Measurements from ENCODE around the gene DOCK3.

DNA sequence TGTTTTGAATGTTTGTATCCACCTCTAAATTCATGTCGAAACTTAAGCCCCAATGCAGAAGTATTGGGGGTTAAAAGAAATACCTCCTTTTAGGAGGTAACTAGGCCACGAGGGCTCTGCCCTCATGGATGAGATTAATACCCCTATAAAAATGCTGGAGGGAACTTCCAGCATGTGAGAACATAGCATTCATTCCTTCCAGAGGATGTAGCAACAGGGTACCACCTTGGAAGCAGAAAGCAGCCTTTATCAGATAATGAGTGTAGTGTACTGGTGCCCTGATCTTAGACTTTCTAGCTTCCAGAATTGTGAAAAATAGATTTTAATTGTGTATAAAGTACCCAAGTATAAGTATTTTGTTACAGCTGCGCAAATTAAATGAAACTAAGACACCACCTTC lies 356.9 kb downstream of the DOCK3 start:
- TF ChIP-seq, protein P1, sequence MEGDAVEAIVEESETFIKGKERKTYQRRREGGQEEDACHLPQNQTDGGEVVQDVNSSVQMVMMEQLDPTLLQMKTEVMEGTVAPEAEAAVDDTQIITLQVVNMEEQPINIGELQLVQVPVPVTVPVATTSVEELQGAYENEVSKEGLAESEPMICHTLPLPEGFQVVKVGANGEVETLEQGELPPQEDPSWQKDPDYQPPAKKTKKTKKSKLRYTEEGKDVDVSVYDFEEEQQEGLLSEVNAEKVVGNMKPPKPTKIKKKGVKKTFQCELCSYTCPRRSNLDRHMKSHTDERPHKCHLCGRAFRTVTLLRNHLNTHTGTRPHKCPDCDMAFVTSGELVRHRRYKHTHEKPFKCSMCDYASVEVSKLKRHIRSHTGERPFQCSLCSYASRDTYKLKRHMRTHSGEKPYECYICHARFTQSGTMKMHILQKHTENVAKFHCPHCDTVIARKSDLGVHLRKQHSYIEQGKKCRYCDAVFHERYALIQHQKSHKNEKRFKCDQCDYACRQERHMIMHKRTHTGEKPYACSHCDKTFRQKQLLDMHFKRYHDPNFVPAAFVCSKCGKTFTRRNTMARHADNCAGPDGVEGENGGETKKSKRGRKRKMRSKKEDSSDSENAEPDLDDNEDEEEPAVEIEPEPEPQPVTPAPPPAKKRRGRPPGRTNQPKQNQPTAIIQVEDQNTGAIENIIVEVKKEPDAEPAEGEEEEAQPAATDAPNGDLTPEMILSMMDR (IDR thresholded peaks at IDR 0.05) = no peak
- TF ChIP-seq POLR2A (IDR thresholded peaks at IDR 0.05) = no peak
